HG03039 (cell line): ENCODE results near the gene EPO.
"Not testable (repeated sequence)": the region's sequence is repeated elsewhere in the genome, so short reads cannot be mapped to it uniquely, and the experiment has no call there.

Experiments used
- ATAC-seq: cut with Tn5 transposase; IDR thresholded peaks from one replicate; pipeline ENCODE4 v1.9.1; 2021; ENCODE audit warnings: mild to moderate bottlenecking, moderate library complexity; ENCODE audit not compliant: unreplicated experiment

The EPO gene

GRCh38 chr7:100701089-100701488 is 19.2 kb upstream of the EPO start:
- ATAC-seq = not testable (repeated sequence)

DNA sequence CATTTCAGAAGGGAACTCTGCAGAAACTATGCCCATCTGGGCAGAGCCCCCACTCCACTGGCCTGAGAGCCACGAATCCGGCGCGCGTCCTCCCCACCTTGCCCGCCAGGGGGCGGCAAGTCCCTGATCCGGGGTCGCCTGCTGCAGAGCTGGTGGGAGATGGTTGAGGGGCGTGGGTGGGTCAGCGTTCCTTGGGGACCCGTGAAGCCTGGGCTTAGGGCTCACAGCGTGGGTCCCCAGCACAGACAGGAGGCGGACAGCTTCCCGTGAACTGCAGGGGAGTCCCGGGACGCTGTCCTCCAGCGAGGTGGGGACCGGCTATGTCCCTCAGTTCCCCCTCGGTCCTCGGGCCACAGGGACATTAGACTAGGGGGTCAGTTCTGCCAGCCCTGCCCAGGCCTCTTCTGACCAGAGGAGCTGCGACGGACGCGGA is 14.9 kb upstream of the EPO start:
- ATAC-seq = peak; percentile 43

GRCh38 chr7:100705753-100706671 is 14.3 kb upstream of the EPO start, which contains the start of gene POP7:
POP7 (plus strand) TSS chr7:100706121; CDS start chr7:100706831, 710 bp downstream.
- ATAC-seq = peak; percentile 85

DNA sequence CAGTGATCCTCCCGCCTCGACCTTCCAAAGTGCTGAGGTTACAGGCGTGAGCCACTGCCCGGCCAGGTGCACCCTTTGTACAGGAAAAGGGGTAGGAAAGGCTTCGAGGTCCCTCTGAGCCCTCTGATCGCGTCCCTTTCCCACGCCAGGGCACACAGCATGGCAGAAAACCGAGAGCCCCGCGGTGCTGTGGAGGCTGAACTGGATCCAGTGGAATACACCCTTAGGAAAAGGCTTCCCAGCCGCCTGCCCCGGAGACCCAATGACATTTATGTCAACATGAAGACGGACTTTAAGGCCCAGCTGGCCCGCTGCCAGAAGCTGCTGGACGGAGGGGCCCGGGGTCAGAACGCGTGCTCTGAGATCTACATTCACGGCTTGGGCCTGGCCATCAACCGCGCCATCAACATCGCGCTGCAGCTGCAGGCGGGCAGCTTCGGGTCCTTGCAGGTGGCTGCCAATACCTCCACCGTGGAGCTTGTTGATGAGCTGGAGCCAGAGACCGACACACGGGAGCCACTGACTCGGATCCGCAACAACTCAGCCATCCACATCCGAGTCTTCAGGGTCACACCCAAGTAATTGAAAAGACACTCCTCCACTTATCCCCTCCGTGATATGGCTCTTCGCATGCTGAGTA is 13.5 kb upstream of the EPO start:
- no peak for ATAC-seq

DNA sequence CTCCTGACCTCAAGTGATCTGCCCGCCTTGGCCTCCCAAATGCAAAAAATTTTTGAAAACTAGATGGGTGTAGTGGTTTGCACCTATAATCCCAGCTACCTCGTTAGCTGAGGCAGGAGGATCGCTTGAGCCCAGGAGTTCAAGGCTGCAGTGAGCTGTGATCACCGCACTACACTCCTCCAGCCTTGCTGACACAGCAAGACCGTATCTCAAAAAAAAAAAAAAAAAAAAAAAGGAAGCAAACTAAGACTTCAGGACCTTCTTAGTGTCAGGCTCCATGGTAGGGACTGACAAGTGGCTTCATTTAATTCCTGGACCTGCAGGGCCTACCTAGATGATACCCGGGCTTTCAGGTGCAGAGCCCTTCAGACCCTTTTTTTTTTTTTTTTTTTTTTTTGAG is 11.9 kb upstream of the EPO start:
- no peak for ATAC-seq

DNA sequence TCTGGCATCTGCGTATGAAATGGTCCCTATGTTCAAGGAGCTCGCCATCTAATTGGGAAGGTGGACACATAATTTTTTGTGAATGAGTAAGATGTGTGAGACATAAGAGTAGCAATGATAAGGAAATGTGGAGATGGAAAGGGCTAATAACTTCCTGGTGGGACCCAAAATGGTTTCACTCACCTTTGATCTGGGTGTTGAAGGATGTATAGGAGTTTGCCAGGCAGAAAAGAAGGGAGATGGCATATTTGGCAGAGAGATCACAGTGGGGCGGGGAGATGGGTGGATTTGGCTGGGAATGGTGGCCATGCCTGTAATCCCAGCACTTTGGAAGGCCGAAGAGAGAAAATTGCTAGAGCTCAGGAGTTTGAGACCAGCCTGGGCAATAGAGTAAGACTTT is 9.8 kb upstream of the EPO start:
- ATAC-seq = no peak

- ATAC-seq = no peak
These were observed 8.9 kb upstream of the EPO start for GRCh38 chr7:100711369-100711768.

- no peak for ATAC-seq
These were observed 5.5 kb upstream of the EPO start for GRCh38 chr7:100714725-100715124.

DNA sequence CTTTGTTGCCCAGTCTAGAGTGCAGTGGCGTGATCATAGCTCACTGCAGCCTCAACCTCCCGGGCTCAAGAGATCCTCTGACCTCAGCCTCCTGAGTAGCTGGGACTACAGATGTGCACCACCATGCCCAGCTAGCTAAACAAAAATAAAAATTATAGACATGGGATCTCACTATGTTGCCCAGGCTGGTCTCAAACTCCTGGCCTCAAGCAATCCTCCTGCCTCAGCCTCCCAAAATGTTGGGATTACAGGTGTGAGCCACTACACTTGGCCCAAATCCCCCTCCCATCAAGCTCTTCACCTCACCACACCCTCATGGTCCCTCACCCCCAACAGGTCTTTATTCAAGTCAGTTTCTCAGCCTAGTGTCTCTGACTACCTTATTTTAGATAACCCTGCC is 3.2 kb upstream of the EPO start:
- ATAC-seq = not testable (repeated sequence)

DNA sequence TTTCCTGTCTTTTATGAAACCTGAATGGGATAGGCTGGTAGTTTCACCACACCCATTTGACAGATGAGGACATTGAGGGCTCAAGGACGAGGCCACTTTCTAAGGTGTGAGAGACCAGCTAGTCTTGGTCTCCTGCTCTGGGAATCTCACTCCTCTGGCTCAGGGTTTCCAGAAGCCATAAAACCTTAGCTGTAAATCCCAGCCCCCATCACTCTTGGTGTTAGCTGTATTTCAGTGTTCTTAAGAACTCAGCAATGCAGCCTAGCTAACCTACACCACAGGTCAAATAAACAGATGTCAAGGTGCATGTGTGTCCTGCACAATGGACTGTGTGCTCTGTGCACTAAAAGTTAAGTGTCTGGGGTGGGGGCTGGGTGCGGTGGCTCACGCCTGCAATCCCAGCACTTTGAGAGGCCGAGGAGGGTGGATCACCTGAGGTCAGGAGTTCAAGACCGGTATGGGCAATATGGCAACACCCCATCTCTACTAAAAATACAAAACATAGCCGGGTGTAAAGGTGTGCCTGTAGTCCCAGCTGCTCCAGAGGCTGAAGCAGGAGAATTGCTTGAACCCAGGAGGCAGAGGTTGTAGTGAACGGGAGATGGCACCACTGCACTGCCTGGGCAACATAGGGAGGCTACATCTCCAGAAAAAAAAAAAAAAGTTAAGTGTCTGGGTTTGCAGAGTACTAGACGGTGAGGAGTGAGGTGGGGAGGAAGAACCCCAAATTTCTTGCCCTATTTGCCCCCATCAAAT is 567 bp upstream of the EPO start:
- no peak for ATAC-seq

DNA sequence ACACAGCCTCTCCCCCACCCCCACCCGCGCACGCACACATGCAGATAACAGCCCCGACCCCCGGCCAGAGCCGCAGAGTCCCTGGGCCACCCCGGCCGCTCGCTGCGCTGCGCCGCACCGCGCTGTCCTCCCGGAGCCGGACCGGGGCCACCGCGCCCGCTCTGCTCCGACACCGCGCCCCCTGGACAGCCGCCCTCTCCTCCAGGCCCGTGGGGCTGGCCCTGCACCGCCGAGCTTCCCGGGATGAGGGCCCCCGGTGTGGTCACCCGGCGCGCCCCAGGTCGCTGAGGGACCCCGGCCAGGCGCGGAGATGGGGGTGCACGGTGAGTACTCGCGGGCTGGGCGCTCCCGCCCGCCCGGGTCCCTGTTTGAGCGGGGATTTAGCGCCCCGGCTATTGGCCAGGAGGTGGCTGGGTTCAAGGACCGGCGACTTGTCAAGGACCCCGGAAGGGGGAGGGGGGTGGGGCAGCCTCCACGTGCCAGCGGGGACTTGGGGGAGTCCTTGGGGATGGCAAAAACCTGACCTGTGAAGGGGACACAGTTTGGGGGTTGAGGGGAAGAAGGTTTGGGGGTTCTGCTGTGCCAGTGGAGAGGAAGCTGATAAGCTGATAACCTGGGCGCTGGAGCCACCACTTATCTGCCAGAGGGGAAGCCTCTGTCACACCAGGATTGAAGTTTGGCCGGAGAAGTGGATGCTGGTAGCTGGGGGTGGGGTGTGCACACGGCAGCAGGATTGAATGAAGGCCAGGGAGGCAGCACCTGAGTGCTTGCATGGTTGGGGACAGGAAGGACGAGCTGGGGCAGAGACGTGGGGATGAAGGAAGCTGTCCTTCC is 620 bp downstream of the EPO start:
- no peak for ATAC-seq

DNA sequence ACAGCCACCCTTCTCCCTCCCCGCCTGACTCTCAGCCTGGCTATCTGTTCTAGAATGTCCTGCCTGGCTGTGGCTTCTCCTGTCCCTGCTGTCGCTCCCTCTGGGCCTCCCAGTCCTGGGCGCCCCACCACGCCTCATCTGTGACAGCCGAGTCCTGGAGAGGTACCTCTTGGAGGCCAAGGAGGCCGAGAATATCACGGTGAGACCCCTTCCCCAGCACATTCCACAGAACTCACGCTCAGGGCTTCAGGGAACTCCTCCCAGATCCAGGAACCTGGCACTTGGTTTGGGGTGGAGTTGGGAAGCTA is 1.2 kb downstream of the EPO start:
- no peak for ATAC-seq

GRCh38 chr7:100722480-100723212 is 2.4 kb downstream of the EPO start:
- no peak for ATAC-seq

GRCh38 chr7:100723732-100724275 is 3.5 kb downstream of the EPO start:
- ATAC-seq = no peak

GRCh38 chr7:100724364-100724763 is 4.1 kb downstream of the EPO start:
- not testable (repeated sequence) for ATAC-seq

- ATAC-seq = no peak
These were observed 6.9 kb downstream of the EPO start for GRCh38 chr7:100726996-100727761.

- no peak for ATAC-seq
These were observed 7.9 kb downstream of the EPO start for GRCh38 chr7:100728196-100728595.

DNA sequence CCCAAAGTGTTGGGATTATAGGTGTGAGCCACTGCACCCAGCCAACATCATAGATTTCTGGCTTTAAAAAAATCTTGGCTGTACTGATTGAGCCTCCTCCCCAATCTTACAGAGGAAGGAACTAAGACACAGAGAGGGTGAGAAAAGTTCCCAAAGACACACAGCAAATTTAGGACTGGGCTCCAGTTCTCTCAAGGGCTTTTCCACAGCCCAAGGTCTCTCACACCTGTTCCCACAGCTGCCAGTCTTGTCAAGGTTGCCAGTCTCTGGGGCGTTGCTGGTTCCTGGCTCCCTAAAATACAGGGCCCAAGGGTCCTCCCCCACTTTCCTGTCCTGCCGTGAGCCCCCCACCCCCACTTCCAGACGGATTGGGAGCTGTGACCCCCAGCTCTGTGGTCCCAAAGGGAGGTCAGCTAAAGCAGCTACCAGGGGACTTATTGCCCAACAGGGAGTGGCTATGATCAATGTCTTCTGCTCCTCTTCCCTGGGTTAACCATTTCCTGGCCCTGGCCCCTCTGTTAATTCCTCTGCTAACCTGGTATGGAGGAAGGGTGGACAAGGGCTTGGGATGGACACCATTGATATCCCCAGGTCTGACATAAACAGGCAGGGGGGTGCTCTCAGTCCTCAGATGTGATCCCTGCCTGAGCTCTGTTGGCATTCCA is 10.0 kb downstream of the EPO start:
- ATAC-seq = no peak
